Inferior parietal cortex (tissue), 1 donor: ENCODE measurements around the gene PYGM.

Experiments used
- DNase-seq: peaks from one replicate; pipeline ENCODE4 v3.0.0-alpha.2; 2016; ENCODE audit errors: extremely low spot score

Gene PYGM

DNA sequence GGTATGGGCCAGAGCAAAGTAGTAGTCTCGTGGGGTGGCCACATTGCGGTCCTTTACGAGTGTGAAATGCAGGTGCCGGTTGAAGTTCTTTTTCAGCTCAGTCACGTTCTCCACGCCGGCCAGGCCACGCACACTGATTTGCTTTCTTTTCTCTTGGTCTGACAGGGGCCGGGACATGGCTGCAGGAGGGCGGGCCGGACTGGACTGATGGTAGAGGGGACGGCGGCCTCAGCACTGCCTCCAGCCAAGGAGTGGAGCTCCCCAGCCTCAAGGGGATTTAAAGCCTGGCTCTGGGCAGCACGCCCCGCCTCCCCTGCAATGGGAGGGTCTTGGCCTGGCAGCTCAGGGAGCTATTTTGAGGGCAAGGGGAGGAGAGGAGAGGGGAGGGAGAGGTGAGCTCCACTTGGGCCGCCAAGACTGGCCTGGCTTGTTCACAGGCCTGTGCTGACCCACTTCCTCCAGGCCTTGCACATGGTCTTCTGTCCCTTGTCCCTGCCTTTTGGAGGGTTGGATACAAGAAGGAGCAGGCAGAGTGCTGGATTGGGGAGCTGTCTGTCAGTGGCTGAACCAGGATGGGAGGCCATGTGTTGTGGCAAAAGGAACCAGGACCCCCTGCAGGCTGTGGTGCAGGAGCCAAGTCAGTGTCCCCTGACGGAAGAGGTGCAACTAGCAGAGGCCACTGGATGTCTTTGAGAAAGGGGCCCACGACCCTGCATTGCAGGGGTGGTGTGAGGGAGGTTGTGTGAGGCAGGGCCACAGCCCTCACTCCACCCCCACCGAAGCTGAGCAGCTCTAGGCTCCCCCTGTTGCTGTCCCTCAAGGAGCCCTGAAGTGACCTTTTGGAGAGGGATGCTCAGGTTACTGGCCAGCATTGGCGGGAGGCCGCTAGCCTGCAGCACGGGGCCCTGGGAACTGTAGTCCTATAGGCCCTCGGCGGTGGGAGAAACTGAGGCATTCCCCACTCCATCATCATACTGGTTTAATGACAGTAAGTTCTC lies at the start of gene PYGM:
PYGM (minus strand) TSS at position 253 of the 998 bp plus-strand sequence; CDS start at position 177, 76 bp downstream.
- DNase-seq, result no peak

DNA sequence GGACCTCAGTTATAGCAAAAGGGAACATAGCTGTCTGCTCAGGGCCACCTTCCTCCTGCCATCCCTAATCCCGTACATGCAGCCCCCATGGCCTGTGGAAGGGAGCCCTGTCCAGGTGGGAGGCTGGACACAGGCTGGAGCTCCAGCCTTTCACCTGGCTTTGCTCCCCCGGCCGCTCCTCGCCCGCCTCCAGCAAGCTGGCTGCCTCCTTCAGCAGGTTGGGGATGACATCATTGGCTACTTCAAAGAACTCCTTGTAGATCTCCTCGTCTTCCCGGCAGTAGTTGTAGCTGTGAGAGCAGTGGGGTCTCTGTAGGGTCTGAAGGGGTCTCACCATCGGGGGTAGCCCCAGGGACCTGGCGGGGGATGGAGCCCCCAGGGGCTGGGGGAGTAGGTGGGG lies 45.7 kb upstream of the PYGM start:
- DNase-seq, result no peak

GRCh38 chr11:64804346-64805210 lies 44.8 kb upstream of the PYGM start:
- DNase-seq, result no peak

GRCh38 chr11:64803846-64804345 lies 44.1 kb upstream of the PYGM start:
- DNase-seq, result no peak

- DNase-seq, result peak; percentile 74
These were observed 43.5 kb upstream of the PYGM start, which contains the start of gene MAP4K2 for GRCh38 chr11:64803158-64803845. Gene MAP4K2, minus strand, starts transcription at chr11:64803214. Its CDS starts 65 bp downstream, at chr11:64803149.

GRCh38 chr11:64802370-64803157 lies 42.8 kb upstream of the PYGM start:
- DNase-seq, result no peak

GRCh38 chr11:64801561-64802369 lies 42.0 kb upstream of the PYGM start:
- DNase-seq, result no peak

DNA sequence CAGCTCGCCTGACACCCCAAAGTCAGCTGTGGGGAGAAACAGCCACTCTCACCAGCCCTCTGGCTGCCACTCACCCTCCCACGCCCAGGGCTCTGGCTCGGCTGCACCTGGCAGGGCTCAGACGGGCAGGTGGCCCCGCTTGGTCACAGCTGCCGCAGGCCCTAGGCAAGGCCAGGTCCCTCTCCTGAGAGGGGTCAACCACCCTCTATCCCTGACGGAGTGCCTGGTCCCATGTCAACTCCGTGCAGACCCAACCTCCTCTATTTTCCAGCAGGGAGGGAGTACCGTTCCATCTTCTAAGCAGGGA lies 41.3 kb upstream of the PYGM start:
- no peak for DNase-seq

- no peak for DNase-seq
These were observed 40.8 kb upstream of the PYGM start for GRCh38 chr11:64800303-64801157.

DNA sequence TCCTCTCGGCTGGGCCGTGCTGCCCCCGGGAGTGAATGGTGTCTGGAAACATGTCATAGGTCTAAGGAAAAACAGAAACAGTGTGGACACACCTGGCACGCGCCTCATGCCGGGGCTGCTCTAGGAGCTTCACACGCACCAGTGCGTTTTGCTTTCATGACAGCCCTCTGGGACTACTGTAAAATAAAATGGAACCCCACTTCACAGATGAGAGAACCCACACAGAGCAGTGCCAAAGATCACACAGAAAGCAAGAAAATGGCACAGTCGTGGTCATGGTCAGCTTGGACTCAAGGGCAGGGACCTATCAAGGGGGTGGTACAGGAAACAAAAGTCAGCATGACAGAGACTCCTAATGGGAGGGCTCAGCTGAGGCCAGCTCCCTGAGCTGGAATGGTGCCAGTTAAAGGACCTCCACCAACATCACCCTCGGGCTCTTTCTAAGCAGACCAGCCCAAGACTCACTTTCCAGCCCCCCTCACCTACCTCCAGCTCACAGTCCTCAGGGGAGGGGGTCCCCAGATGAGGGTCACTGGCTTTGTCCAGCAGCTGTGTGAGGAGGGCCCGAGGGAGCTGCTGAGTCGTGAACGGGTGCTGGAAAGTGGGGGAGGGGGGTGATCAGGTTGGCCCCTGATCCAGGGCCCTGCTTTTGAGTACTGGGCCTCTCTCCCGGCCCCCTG lies 40.0 kb upstream of the PYGM start:
- no peak for DNase-seq

DNA sequence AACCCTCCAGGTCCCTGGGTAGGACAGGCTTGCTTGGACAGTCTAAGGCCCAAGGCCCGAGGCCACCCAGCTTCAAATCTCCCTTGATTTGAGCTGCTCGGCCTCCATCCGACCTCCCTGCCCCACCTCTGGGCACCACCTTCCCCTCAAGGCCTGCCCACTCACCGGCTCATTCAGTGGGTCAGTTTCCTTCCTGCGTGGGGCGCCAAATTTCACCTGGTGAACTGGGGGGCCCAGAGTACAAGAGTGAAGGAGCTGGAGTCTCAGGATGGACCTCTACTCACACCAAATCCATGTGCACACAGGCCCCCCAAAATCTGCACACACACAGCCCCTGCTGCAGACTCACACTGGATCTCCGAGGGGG lies 39.5 kb upstream of the PYGM start:
- no peak for DNase-seq

GRCh38 chr11:64796757-64797541 lies 37.2 kb upstream of the PYGM start:
- no peak for DNase-seq

GRCh38 chr11:64796047-64796756 lies 36.4 kb upstream of the PYGM start:
- DNase-seq, result no peak

- DNase-seq, result no peak
These were observed 34.8 kb upstream of the PYGM start for GRCh38 chr11:64794526-64794925.

DNA sequence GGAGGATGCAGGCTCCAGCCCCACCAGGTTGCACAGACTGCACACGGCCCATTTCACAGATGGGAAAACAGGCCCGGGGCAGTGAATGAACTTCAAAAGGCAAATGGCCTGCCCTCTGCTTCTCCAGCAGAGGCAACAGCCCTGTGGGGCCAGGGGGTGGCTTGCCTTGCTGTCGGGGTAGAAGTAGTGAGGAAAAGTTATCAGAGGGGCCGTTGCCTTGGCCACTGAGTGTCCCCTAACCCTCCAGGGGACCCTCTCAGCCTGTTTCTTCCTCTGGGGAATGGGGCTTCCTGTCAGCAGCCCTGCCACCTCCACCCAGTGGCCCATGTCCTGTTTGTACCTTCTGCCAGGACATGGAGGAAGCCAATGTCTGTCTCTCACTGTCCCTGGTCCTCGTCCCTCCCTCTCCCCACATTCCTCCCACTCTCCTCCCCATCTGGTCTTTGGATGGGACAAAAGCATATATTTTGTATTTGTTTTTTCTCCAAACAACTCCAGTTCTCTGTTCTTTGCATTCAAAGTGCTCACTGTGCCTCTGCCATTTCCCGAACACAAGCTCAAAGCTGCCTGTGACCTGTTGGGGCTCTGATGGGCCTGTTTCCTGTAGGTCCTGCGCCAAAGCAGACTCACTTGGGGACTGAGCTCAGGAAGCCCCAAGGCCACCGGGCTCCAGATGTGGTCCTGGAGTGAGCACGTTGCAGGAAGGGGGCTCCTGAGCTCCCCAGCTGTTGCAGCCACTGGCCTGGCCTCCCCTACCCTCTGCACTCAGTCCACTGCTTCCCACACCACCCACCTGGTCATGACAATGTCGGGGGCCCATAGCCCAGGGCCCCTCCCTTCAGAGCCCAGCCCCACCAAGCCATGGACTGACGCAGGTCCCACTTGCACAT lies 33.7 kb upstream of the PYGM start:
- no peak for DNase-seq

DNA sequence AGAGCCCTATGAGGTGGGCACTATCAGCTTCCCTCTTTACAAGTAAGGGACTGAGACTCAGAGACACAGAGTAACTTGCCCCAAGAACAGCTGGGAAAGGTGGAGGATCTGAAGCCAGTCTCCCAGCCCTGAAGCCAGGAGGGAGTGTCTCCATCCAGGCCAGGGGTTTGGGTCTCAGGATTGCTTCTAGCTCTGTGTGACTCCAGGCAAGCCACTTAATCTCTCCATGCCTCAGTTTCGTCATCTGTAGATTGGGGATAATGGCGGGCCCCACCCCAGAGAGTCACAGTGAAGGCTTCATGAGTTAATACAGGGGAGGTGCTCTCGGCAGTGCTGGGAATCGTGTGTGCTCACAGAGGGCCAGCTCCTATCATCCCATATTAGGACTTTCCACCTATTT lies 32.7 kb upstream of the PYGM start:
- DNase-seq, result no peak
